ENCODE data around the gene THSD7B.
"Not testable (repeated sequence)": the region's sequence is repeated elsewhere in the genome, so short reads cannot be mapped to it uniquely, and the experiment has no call there.

THSD7B gene

GRCh38 chr2:137700250-137700649 lies 934.9 kb downstream of the THSD7B start:
- not testable (repeated sequence) for H2AK5ac ChIP-seq (ENCODE audit: low read depth, low read length); H3K9ac ChIP-seq (ENCODE audit: low read depth, low read length, poor library complexity); H3K14ac ChIP-seq (ENCODE audit: low read length); H3K79me1 ChIP-seq (ENCODE audit: low read depth, low read length); H3K27me3 ChIP-seq (ENCODE audit: control insufficient read depth in 3 of 3, insufficient read depth in 3 of 3, low read depth in 1 of 3, low read length in 3 of 3); H4K91ac ChIP-seq (ENCODE audit: low read depth, low read length, poor library complexity); DNase-seq (ENCODE audit: low spot score); H3K4me3 ChIP-seq (ENCODE audit: low read length in 2 of 2); H3K4ac ChIP-seq (ENCODE audit: low read length); H3K27ac ChIP-seq (replicated peaks; ENCODE audit: low read length); H2BK15ac ChIP-seq (ENCODE audit: low read length); H3K4me2 ChIP-seq (ENCODE audit: insufficient read depth, low read length, poor library complexity, severe bottlenecking); H2BK120ac ChIP-seq (ENCODE audit: low read depth, low read length); H3K36me3 ChIP-seq (replicated peaks in 1 of 2; ENCODE audit: control insufficient read depth in 2 of 2, insufficient read depth in 2 of 2, low read length in 2 of 2); H3K23ac ChIP-seq (ENCODE audit: low read depth, low read length, poor library complexity); H3K9me3 ChIP-seq (replicated peaks in 1 of 2; ENCODE audit: control insufficient read depth in 2 of 2, insufficient read depth in 1 of 2, low read depth in 1 of 2, low read length in 2 of 2); H3K4me1 ChIP-seq (ENCODE audit: control insufficient read depth in 2 of 2, insufficient read depth in 1 of 2, low read depth in 1 of 2, low read length in 2 of 2); H2BK12ac ChIP-seq (ENCODE audit: low read length); H2AFZ ChIP-seq (ENCODE audit: low read length); H2BK5ac ChIP-seq (ENCODE audit: low read length); H3K18ac ChIP-seq (ENCODE audit: low read length); H4K8ac ChIP-seq (ENCODE audit: low read depth, low read length)
- WGBS, 2 donors (ENCODE audit: extremely low coverage in 2 of 2, insufficient read length in 2 of 2, insufficient replicate concordance in 1 of 2), result no CpG with 5 or more reads among the region's 1 CpG

GRCh38 chr2:137700681-137701080 lies 935.3 kb downstream of the THSD7B start:
- Histone ChIP-seq H3K9me3 (replicated peaks in 1 of 2; ENCODE audit: control insufficient read depth in 2 of 2, insufficient read depth in 1 of 2, low read depth in 1 of 2, low read length in 2 of 2) (peaks cover 0 to 2% of the 10 kb centered on the region in 2 donors), H3K27me3 (ENCODE audit: control insufficient read depth in 3 of 3, insufficient read depth in 3 of 3, low read depth in 1 of 3, low read length in 3 of 3) (no peaks in the 10 kb centered on the region), H4K91ac (ENCODE audit: low read depth, low read length, poor library complexity) (no peak overlapping the region), H4K8ac (ENCODE audit: low read depth, low read length) (no peak overlapping the region), H3K23ac (ENCODE audit: low read depth, low read length, poor library complexity) (no peak overlapping the region), H2BK5ac (ENCODE audit: low read length) (no peak overlapping the region), H3K18ac (ENCODE audit: low read length) (no peak overlapping the region), H3K27ac (replicated peaks; ENCODE audit: low read length) (peak overlapping the region; percentile 43), H3K4me2 (ENCODE audit: insufficient read depth, low read length, poor library complexity, severe bottlenecking) (no peak overlapping the region), H2AK5ac (ENCODE audit: low read depth, low read length) (no peak overlapping the region), H2BK120ac (ENCODE audit: low read depth, low read length) (no peak overlapping the region), H2AFZ (ENCODE audit: low read length) (no peak overlapping the region), H3K14ac (ENCODE audit: low read length) (no peak overlapping the region), H2BK12ac (ENCODE audit: low read length) (no peak overlapping the region), H3K4me3 (ENCODE audit: low read length in 2 of 2) (no peak overlapping the region), H3K4ac (ENCODE audit: low read length) (no peak overlapping the region), H3K4me1 (ENCODE audit: control insufficient read depth in 2 of 2, insufficient read depth in 1 of 2, low read depth in 1 of 2, low read length in 2 of 2) (no peaks in the 10 kb centered on the region), H3K79me1 (ENCODE audit: low read depth, low read length) (no peaks in the 10 kb centered on the region), H3K9ac (ENCODE audit: low read depth, low read length, poor library complexity) (no peak overlapping the region), H2BK15ac (ENCODE audit: low read length) (no peak overlapping the region), H3K36me3 (replicated peaks in 1 of 2; ENCODE audit: control insufficient read depth in 2 of 2, insufficient read depth in 2 of 2, low read length in 2 of 2) (no peaks in the 10 kb centered on the region)
- no peak for DNase-seq (ENCODE audit: low spot score)

- Histone ChIP-seq H2BK120ac (ENCODE audit: low read depth, low read length) (no peak overlapping the region), H3K18ac (ENCODE audit: low read length) (no peak overlapping the region), H2AK5ac (ENCODE audit: low read depth, low read length) (no peak overlapping the region), H4K91ac (ENCODE audit: low read depth, low read length, poor library complexity) (no peak overlapping the region), H2BK12ac (ENCODE audit: low read length) (no peak overlapping the region), H3K4ac (ENCODE audit: low read length) (no peak overlapping the region), H3K4me2 (ENCODE audit: insufficient read depth, low read length, poor library complexity, severe bottlenecking) (no peak overlapping the region), H3K27ac (replicated peaks; ENCODE audit: low read length) (no peak overlapping the region), H3K9me3 (replicated peaks in 1 of 2; ENCODE audit: control insufficient read depth in 2 of 2, insufficient read depth in 1 of 2, low read depth in 1 of 2, low read length in 2 of 2) (peaks cover 0 to 2% of the 10 kb centered on the region in 2 donors), H2AFZ (ENCODE audit: low read length) (no peak overlapping the region), H3K4me1 (ENCODE audit: control insufficient read depth in 2 of 2, insufficient read depth in 1 of 2, low read depth in 1 of 2, low read length in 2 of 2) (no peaks in the 10 kb centered on the region), H3K9ac (ENCODE audit: low read depth, low read length, poor library complexity) (no peak overlapping the region), H2BK5ac (ENCODE audit: low read length) (no peak overlapping the region), H3K4me3 (ENCODE audit: low read length in 2 of 2) (no peak overlapping the region), H3K23ac (ENCODE audit: low read depth, low read length, poor library complexity) (no peak overlapping the region), H4K8ac (ENCODE audit: low read depth, low read length) (no peak overlapping the region), H3K79me1 (ENCODE audit: low read depth, low read length) (no peaks in the 10 kb centered on the region), H2BK15ac (ENCODE audit: low read length) (no peak overlapping the region), H3K14ac (ENCODE audit: low read length) (no peak overlapping the region), H3K27me3 (ENCODE audit: control insufficient read depth in 3 of 3, insufficient read depth in 3 of 3, low read depth in 1 of 3, low read length in 3 of 3) (no peaks in the 10 kb centered on the region), H3K36me3 (replicated peaks in 1 of 2; ENCODE audit: control insufficient read depth in 2 of 2, insufficient read depth in 2 of 2, low read length in 2 of 2) (no peaks in the 10 kb centered on the region)
- DNase-seq (ENCODE audit: low spot score), result no peak
- WGBS, 2 donors (ENCODE audit: extremely low coverage in 2 of 2, insufficient read length in 2 of 2, insufficient replicate concordance in 1 of 2), result no CpG with 5 or more reads among the region's 4 CpGs
These were observed 940.0 kb downstream of the THSD7B start for GRCh38 chr2:137705296-137705695.

GRCh38 chr2:137706786-137707613 lies 941.7 kb downstream of the THSD7B start:
- Histone ChIP-seq H2BK12ac (ENCODE audit: low read length) (peak overlapping the region; percentile 30), H3K9me3 (replicated peaks in 1 of 2; ENCODE audit: control insufficient read depth in 2 of 2, insufficient read depth in 1 of 2, low read depth in 1 of 2, low read length in 2 of 2) (no peaks in the 10 kb centered on the region), H2BK5ac (ENCODE audit: low read length) (no peak overlapping the region), H2AFZ (ENCODE audit: low read length) (no peak overlapping the region), H3K14ac (ENCODE audit: low read length) (no peak overlapping the region), H3K9ac (ENCODE audit: low read depth, low read length, poor library complexity) (peak overlapping the region; percentile 7), H3K18ac (ENCODE audit: low read length) (no peak overlapping the region), H3K4me1 (ENCODE audit: control insufficient read depth in 2 of 2, insufficient read depth in 1 of 2, low read depth in 1 of 2, low read length in 2 of 2) (no peaks in the 10 kb centered on the region), H3K4me3 (ENCODE audit: low read length in 2 of 2) (peak overlapping the region in 1 of 2 donors; percentile 70), H2BK120ac (ENCODE audit: low read depth, low read length) (no peak overlapping the region), H2BK15ac (ENCODE audit: low read length) (no peak overlapping the region), H3K4ac (ENCODE audit: low read length) (no peak overlapping the region), H3K27me3 (ENCODE audit: control insufficient read depth in 3 of 3, insufficient read depth in 3 of 3, low read depth in 1 of 3, low read length in 3 of 3) (no peaks in the 10 kb centered on the region), H3K79me1 (ENCODE audit: low read depth, low read length) (no peaks in the 10 kb centered on the region), H3K4me2 (ENCODE audit: insufficient read depth, low read length, poor library complexity, severe bottlenecking) (no peak overlapping the region), H4K8ac (ENCODE audit: low read depth, low read length) (peak overlapping the region; percentile 48), H3K23ac (ENCODE audit: low read depth, low read length, poor library complexity) (no peak overlapping the region), H4K91ac (ENCODE audit: low read depth, low read length, poor library complexity) (no peak overlapping the region), H2AK5ac (ENCODE audit: low read depth, low read length) (no peak overlapping the region), H3K36me3 (replicated peaks in 1 of 2; ENCODE audit: control insufficient read depth in 2 of 2, insufficient read depth in 2 of 2, low read length in 2 of 2) (no peaks in the 10 kb centered on the region), H3K27ac (replicated peaks; ENCODE audit: low read length) (no peak overlapping the region)
- no CpG with 5 or more reads among the region's 15 CpGs for WGBS, 2 donors (ENCODE audit: extremely low coverage in 2 of 2, insufficient read length in 2 of 2, insufficient replicate concordance in 1 of 2)
- DNase-seq (ENCODE audit: low spot score), result no peak
